Rectal smooth muscle tissue (tissue), 1 donor: Measurements from ENCODE around the gene COL23A1.

Experiments
- H3K27ac ChIP-seq: one replicate; pipeline ENCODE4 v1.7.0; 2013; ENCODE audit warnings: low read depth, low read length, inconsistent platforms
- H3K27me3 ChIP-seq: one replicate; pipeline ENCODE4 v1.7.0; 2013; ENCODE audit warnings: low read length; ENCODE audit not compliant: control insufficient read depth, insufficient read depth
- H3K36me3 ChIP-seq: one replicate; pipeline ENCODE4 v1.7.0; 2013; ENCODE audit warnings: low read length; ENCODE audit not compliant: control insufficient read depth, insufficient read depth
- H3K4me1 ChIP-seq: one replicate; pipeline ENCODE4 v1.7.0; 2013; ENCODE audit warnings: low read length; ENCODE audit not compliant: control insufficient read depth, insufficient read depth
- H3K4me3 ChIP-seq: one replicate; pipeline ENCODE4 v1.7.0; 2013; ENCODE audit warnings: low read length
- H3K9ac ChIP-seq: one replicate; pipeline ENCODE4 v1.7.0; 2013; ENCODE audit warnings: low read length

COL23A1 gene

GRCh38 chr5:178563621-178564020 is 26.6 kb downstream of the COL23A1 start:
- H3K4me1 ChIP-seq: no peaks in the 10 kb centered on the region
- no peaks in the 10 kb centered on the region for H3K36me3 ChIP-seq

GRCh38 chr5:178561746-178562264 is 28.4 kb downstream of the COL23A1 start:
- no peaks in the 10 kb centered on the region for H3K4me1 ChIP-seq
- H3K27ac ChIP-seq: no peak overlapping the region
- H3K36me3 ChIP-seq: no peaks in the 10 kb centered on the region
- no peak overlapping the region for H3K4me3 ChIP-seq
- no peaks in the 10 kb centered on the region for H3K27me3 ChIP-seq
- no peak overlapping the region for H3K9ac ChIP-seq

More at GRCh38 chr5:178563621-178564020, 26.6 kb downstream of the COL23A1 start:
- Histone ChIP-seq H3K27ac (no peak overlapping the region), H3K9ac (no peak overlapping the region), H3K4me3 (no peak overlapping the region), H3K27me3 (no peaks in the 10 kb centered on the region)

- no peak overlapping the region for H3K4me3 ChIP-seq
- no peak overlapping the region for H3K27ac ChIP-seq
- no peaks in the 10 kb centered on the region for H3K4me1 ChIP-seq
- H3K9ac ChIP-seq: no peak overlapping the region
- no peaks in the 10 kb centered on the region for H3K36me3 ChIP-seq
- H3K27me3 ChIP-seq: no peaks in the 10 kb centered on the region
These were observed 29.3 kb downstream of the COL23A1 start for GRCh38 chr5:178560911-178561310.

GRCh38 chr5:178557416-178557815 is 32.8 kb downstream of the COL23A1 start:
- Histone ChIP-seq H3K27ac (no peak overlapping the region), H3K27me3 (no peaks in the 10 kb centered on the region), H3K4me1 (no peaks in the 10 kb centered on the region), H3K36me3 (no peaks in the 10 kb centered on the region), H3K4me3 (no peak overlapping the region), H3K9ac (no peak overlapping the region)

GRCh38 chr5:178555771-178556211 is 34.4 kb downstream of the COL23A1 start:
- Histone ChIP-seq H3K27ac (no peak overlapping the region), H3K36me3 (no peaks in the 10 kb centered on the region), H3K4me1 (no peaks in the 10 kb centered on the region), H3K4me3 (no peak overlapping the region), H3K9ac (no peak overlapping the region), H3K27me3 (no peaks in the 10 kb centered on the region)

GRCh38 chr5:178555005-178555404 is 35.2 kb downstream of the COL23A1 start:
- no peaks in the 10 kb centered on the region for H3K36me3 ChIP-seq
- H3K27me3 ChIP-seq: no peaks in the 10 kb centered on the region
- H3K9ac ChIP-seq: no peak overlapping the region
- no peaks in the 10 kb centered on the region for H3K4me1 ChIP-seq
- H3K27ac ChIP-seq: no peak overlapping the region
- H3K4me3 ChIP-seq: no peak overlapping the region

- Histone ChIP-seq H3K27ac (no peak overlapping the region), H3K4me1 (no peaks in the 10 kb centered on the region), H3K4me3 (no peak overlapping the region), H3K9ac (no peak overlapping the region), H3K36me3 (no peaks in the 10 kb centered on the region), H3K27me3 (no peaks in the 10 kb centered on the region)
These were observed 35.9 kb downstream of the COL23A1 start for GRCh38 chr5:178554311-178554710.

GRCh38 chr5:178553517-178553916 is 36.7 kb downstream of the COL23A1 start:
- H3K9ac ChIP-seq: no peak overlapping the region
- H3K27me3 ChIP-seq: no peaks in the 10 kb centered on the region
- no peaks in the 10 kb centered on the region for H3K4me1 ChIP-seq
- H3K4me3 ChIP-seq: no peak overlapping the region
- peak overlapping the region; percentile 61 for H3K27ac ChIP-seq
- H3K36me3 ChIP-seq: no peaks in the 10 kb centered on the region

GRCh38 chr5:178551468-178551867 is 38.7 kb downstream of the COL23A1 start:
- Histone ChIP-seq H3K27ac (no peak overlapping the region), H3K27me3 (no peaks in the 10 kb centered on the region), H3K9ac (no peak overlapping the region), H3K4me1 (no peaks in the 10 kb centered on the region), H3K4me3 (no peak overlapping the region), H3K36me3 (no peaks in the 10 kb centered on the region)

- no peak overlapping the region for H3K27ac ChIP-seq
- no peaks in the 10 kb centered on the region for H3K27me3 ChIP-seq
- no peak overlapping the region for H3K4me3 ChIP-seq
- H3K9ac ChIP-seq: no peak overlapping the region
- H3K36me3 ChIP-seq: no peaks in the 10 kb centered on the region
- H3K4me1 ChIP-seq: no peaks in the 10 kb centered on the region
These were observed 39.1 kb downstream of the COL23A1 start for GRCh38 chr5:178551059-178551458.

GRCh38 chr5:178548746-178549145 is 41.4 kb downstream of the COL23A1 start:
- H3K36me3 ChIP-seq: no peaks in the 10 kb centered on the region
- H3K27ac ChIP-seq: no peak overlapping the region
- H3K4me3 ChIP-seq: no peak overlapping the region
- H3K27me3 ChIP-seq: no peaks in the 10 kb centered on the region
- H3K4me1 ChIP-seq: no peaks in the 10 kb centered on the region
- H3K9ac ChIP-seq: no peak overlapping the region

- Histone ChIP-seq H3K4me3 (no peak overlapping the region), H3K4me1 (no peaks in the 10 kb centered on the region), H3K27ac (no peak overlapping the region), H3K9ac (no peak overlapping the region), H3K27me3 (no peaks in the 10 kb centered on the region), H3K36me3 (no peaks in the 10 kb centered on the region)
These were observed 42.3 kb downstream of the COL23A1 start for GRCh38 chr5:178547753-178548415.

GRCh38 chr5:178547052-178547666 is 43.0 kb downstream of the COL23A1 start:
- H3K27me3 ChIP-seq: no peaks in the 10 kb centered on the region
- no peak overlapping the region for H3K27ac ChIP-seq
- H3K36me3 ChIP-seq: no peaks in the 10 kb centered on the region
- no peaks in the 10 kb centered on the region for H3K4me1 ChIP-seq
- no peak overlapping the region for H3K9ac ChIP-seq
- H3K4me3 ChIP-seq: no peak overlapping the region
